A549 treated with RU486 at 1 μM for 4 hours (cell line): ENCODE measurements around the gene RHBDL1. TPM values are rescaled to one million over a fixed set of nuclear protein-coding genes. Genes with fewer than 3 reads are reported as not detected.

Experiments
- total RNA-seq: library from RNA; stranded (reverse); fragments of 200-300 nt; extraction: Qiagen RNA extraction; gene quantifications from 5 replicates; pipeline ENCODE4 v1.2.3, GENCODE V29; 2022; ENCODE audit warnings: low read depth

The RHBDL1 gene
- total RNA-seq, 1 experiment from 2014 or later, result 1.4 TPM

Other genes with a start within 250 kb of the RHBDL1 start
- 41.1 to 84.0 TPM (median 73.2 TPM) in 5 replicates for gene CAPN15, start 148.0 kb upstream of the RHBDL1 start, total RNA-seq
- 0.06 to 0.18 TPM (median 0.13 TPM) in 5 replicates for gene PRR35, start 115.3 kb upstream of the RHBDL1 start, total RNA-seq
- gene NHLRC4, start 108.7 kb upstream of the RHBDL1 start, total RNA-seq, result 0.11 to 0.39 TPM (median 0.21 TPM) in 5 replicates
- gene PIGQ, start 105.7 kb upstream of the RHBDL1 start, total RNA-seq, result 25.3 to 44.0 TPM (median 34.0 TPM) in 5 replicates
- 10.7 to 19.4 TPM (median 17.7 TPM) in 5 replicates for gene RAB40C, start 85.6 kb upstream of the RHBDL1 start, total RNA-seq
- gene WFIKKN1, start 44.7 kb upstream of the RHBDL1 start, total RNA-seq, result 0.10 to 0.23 TPM (median 0.13 TPM) in 5 replicates
- 85.3 to 150 TPM (median 144 TPM) in 5 replicates for gene METTL26, start 39.4 kb upstream of the RHBDL1 start, total RNA-seq
- gene MCRIP2, start 33.8 kb upstream of the RHBDL1 start, total RNA-seq, result 21.2 to 49.7 TPM (median 47.2 TPM) in 5 replicates
- gene WDR90, start 26.3 kb upstream of the RHBDL1 start, total RNA-seq, result 16.6 to 34.6 TPM (median 27.1 TPM) in 5 replicates
- 59.7 to 96.5 TPM (median 84.1 TPM) in 5 replicates for gene RHOT2, start 7.5 kb upstream of the RHBDL1 start, total RNA-seq
- 83.4 to 138 TPM (median 123 TPM) in 5 replicates for gene STUB1, start 4.7 kb downstream of the RHBDL1 start, total RNA-seq
- gene JMJD8, start 8.7 kb downstream of the RHBDL1 start, total RNA-seq, result 63.7 to 86.1 TPM (median 79.3 TPM) in 5 replicates
- 3.9 to 6.4 TPM (median 5.5 TPM) in 5 replicates for gene WDR24, start 14.7 kb downstream of the RHBDL1 start, total RNA-seq
- 1.7 to 3.4 TPM (median 2.9 TPM) in 5 replicates for gene FBXL16, start 30.1 kb downstream of the RHBDL1 start, total RNA-seq
- 63.5 to 222 TPM (median 177 TPM) in 5 replicates for gene METRN, start 39.4 kb downstream of the RHBDL1 start, total RNA-seq
- gene ANTKMT, start 45.5 kb downstream of the RHBDL1 start, total RNA-seq, result 33.9 to 70.7 TPM (median 53.2 TPM) in 5 replicates
- 3.1 to 6.6 TPM (median 5.5 TPM) in 5 replicates for gene CCDC78, start 50.8 kb downstream of the RHBDL1 start, total RNA-seq
- 12.8 to 21.7 TPM (median 16.8 TPM) in 5 replicates for gene HAGHL, start 51.4 kb downstream of the RHBDL1 start, total RNA-seq
- gene CIAO3, start 65.3 kb downstream of the RHBDL1 start, total RNA-seq, result 15.1 to 23.9 TPM (median 21.0 TPM) in 5 replicates
- 1.7 to 3.1 TPM (median 2.4 TPM) in 5 replicates for gene MSLN, start 85.1 kb downstream of the RHBDL1 start, total RNA-seq
- gene RPUSD1, start 112.7 kb downstream of the RHBDL1 start, total RNA-seq, result 33.4 to 55.9 TPM (median 54.0 TPM) in 5 replicates
- 13.7 to 28.0 TPM (median 26.4 TPM) in 5 replicates for gene CHTF18, start 112.9 kb downstream of the RHBDL1 start, total RNA-seq
- not detected in 5 replicates for gene GNG13, start 125.1 kb downstream of the RHBDL1 start, total RNA-seq